EH (cell line): ENCODE results near the gene ADAM19.

Experiments used
- DNase-seq: peaks from one replicate; pipeline ENCODE4 v3.0.0-alpha.2; 2015; ENCODE audit warnings: low read depth

ADAM19 gene

DNA sequence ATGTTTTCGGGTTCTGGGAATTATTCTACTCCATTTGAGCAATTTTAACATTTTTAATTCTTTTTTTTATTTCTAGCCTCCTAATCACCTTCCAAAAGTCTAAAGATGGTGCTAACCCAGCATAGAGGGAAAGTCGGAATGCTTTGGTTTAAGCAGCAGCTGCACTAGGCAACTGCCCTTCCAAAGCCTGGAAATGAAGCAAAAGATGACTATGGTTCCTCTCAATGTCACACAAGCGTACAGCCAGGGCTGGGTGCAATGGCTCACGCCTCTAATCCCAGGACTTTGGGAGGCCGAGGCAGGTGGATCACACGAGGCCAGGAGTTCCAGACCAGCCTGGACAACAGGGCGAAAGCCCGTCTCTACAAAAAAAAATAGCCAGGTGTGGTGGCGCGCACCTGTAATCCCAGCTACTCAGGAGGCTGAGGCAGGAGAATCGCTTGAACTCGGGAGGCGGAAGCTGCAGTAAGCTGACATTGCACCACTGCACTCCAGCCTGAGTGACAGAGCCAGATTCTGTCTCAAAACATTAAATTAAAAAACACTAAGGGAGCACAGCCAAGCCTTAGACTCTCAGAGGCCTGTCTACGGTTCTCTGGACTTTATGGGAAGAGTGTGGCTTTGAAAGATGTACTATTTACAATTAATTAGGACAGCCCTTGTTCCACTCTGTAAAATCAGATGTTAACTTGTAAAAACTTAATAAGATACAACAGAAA lies 33.1 kb downstream of the ADAM19 start:
- no peak for DNase-seq

DNA sequence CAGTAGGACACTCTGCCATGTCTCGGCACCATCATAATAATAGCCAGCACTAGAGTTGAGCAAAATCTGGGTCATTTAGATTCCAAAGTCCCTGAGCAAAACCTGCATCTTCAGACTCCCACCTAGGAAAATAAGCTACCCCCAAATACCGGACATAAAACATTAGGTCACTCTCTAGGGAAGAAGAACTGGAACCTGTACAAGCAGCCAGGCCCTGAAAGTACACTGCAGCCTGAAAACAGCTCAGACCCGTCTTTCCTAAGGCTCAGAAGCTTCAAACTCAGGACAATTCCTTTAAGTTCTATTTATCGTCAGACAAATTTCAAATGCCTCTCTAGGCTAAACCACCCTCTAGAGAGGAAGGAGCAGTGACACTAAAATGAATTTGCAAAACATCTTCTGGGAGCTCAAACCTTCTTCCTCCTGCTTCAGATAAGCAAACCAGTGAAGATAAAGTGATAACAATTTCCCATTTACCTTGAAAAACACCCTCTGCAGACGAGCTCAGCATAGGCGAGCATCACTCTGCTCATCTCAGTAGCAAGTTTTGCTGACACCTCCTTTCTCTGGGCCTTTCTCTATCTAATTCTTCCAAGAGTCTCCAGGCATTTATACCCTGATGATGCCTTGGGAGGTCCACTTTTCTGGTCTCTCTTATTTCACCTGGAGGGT lies 34.0 kb downstream of the ADAM19 start:
- DNase-seq, result no peak

DNA sequence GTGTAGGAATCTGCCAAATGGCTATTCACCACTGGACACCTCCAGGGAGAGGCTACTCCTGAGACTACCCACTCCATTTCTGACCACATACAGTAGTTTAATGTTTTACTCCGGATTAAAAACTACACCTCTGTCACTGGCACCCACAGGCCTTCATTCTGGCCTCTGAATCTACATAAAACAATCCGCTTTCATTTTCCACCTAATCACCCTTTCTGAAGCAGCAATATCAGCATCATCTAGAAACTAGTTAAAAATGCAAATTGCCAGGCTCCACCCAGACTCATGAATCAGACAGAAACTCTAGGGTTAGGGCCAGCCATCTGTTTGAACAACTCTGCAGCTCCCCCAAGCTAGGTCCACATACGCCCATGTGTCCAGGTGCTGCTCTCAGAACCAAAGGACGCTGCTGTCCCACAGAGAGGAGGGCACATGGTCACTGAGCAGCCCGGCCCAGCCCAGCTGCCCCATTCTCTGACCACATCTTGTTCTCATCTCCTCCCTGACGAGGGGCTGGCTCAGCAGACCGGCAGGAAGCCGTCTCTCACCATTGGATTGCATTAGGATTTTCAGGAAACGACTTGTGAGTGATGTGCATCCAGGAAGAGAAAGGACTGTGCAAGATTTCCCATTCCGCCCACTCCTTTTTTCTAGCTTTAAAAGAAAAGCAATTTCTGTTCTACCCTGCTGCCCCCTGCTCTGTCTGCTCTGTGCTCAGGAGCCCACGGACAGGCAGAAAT lies 34.7 kb downstream of the ADAM19 start:
- DNase-seq, result peak; percentile 85

DNA sequence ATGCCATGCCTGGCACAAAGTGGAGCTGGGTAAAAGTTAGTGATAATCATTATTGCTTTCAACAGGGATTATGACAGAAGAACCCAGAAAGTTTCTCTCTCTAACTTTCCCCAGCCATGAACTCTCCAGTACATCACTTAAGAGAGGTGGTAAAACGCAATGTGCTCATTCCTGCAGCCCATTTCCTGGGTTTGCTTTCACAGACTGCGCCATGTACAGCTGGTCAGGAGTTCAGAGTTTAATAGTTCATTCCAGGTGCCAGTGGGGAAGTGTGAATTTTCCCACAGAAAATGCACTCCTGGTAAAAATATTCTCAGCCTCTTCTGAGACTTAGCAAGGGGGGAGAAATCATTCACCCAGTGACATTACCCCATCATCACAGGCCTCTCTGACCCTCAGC lies 35.5 kb downstream of the ADAM19 start:
- no peak for DNase-seq

DNA sequence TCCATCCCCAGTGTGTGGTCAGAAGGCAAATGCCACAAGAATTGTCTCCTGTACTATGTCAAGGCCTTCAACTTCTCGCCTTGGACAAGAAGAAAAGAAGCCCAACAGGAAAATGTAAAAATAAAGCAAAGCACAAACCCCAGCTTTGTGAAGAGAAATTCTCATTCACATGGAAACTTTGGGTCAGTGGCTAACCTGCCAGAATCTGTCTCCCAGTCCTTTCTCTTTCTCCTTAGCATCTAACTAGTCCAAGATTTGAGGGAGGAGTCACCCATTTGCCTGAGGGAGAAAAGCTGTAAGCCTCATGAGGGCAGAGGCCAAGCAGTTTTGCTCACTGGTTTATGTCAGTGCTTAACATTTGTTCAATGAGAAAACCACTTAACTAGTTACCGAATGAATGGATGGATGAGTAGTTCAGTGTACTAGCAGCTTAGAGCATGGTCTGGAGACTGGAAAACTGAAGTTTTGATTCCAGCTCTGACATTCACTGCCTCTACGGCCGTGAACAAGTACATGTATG lies 36.0 kb downstream of the ADAM19 start:
- peak; percentile 42 for DNase-seq

DNA sequence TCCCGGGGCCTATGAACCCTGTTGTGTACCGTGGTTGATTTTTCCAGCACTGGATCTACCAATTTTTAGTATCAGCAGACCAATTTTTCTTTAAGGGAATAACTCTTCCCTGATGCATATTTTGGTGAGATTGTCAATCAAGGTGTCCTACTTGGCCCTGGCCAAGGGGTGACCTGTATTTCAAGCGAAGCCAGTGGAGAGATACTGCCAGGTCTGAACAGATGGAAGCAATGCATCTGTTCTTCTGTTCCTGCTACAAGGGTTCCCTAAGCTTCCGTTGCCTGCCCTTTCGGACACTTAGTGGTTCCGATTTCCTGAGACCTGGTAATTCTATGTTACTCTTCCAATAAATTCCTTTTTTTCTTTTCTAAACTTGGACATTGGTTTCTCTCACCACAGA lies 37.3 kb downstream of the ADAM19 start:
- no peak for DNase-seq

DNA sequence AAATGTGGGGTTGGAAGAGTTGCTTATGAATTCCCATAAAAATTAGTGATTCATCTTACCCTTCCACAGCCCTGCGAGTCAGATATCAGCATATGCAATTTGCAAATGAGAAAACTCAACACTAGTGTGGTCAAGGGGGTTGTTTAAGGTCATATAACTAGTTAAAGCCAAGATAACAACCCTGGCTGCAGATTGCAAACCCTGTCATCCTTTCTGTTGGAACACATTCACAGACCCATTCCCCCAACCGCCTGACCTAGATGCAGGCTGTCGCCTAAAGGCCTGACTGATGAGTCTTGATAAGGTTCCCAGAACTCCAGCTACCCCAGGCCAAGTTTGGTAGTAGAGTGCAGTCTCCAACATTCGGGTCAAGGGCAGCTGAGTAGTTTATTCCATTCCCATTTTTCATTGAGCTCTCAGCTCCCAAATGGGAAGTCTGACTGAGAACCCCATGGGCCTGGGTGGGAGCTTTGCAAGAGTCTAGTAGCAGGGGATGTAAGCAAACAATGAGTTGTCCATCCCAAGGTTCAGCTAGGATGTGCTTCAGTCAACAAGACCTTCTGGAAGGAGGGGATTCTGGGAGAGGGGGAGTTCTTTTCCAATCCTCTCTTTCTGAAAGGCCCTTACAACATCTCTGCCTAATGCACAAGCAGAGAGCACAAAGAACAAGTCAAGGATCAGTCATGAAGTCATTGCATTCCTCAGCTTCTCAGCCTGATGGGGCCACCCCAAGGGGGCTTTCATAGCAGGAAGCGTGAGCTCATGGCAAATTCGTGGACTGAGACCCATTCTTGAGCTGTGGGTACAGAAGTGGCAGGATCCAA lies 40.3 kb downstream of the ADAM19 start:
- peak; percentile 84 for DNase-seq

DNA sequence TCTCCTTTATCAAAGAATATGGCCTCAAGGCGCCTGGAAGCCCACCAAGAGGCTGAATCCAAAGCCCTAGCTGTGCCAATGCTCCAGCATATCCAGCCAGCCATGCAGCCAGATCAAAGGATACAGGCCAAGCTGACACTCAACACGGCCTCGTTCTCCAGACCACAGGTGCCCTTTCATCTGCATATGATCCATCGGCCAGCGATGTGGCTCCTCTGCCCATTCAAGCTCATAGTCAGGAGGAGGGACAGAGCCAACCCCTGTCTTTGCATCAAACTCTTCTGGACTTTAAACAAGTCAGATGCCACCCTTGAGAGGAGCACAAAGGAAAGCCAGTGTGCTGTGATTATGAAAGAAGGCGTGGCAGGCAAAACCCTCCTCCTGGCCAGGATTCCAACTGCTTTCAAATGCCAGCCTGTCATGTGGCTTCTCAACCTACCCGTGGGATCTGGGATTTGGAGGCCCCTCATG lies 42.5 kb downstream of the ADAM19 start:
- DNase-seq, result no peak

DNA sequence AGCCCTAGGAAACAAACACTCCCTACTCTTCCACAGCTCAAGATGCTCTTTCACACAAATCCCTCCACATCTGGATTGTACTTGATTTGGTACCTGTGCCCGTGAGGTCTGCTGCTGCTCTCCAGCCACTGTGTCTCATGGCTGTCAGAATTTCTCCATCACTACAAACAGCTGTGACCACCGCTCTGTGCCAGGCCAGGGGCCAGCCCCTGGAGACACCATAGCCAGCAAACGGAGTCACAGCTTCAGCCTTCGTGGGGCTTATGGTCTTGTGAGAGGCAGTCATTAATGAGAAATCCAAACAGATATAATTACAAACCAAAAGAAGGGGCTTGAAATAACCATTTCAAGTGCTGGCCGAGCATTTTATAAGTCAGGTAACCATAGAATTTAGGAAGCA lies 43.6 kb downstream of the ADAM19 start:
- DNase-seq, result no peak

DNA sequence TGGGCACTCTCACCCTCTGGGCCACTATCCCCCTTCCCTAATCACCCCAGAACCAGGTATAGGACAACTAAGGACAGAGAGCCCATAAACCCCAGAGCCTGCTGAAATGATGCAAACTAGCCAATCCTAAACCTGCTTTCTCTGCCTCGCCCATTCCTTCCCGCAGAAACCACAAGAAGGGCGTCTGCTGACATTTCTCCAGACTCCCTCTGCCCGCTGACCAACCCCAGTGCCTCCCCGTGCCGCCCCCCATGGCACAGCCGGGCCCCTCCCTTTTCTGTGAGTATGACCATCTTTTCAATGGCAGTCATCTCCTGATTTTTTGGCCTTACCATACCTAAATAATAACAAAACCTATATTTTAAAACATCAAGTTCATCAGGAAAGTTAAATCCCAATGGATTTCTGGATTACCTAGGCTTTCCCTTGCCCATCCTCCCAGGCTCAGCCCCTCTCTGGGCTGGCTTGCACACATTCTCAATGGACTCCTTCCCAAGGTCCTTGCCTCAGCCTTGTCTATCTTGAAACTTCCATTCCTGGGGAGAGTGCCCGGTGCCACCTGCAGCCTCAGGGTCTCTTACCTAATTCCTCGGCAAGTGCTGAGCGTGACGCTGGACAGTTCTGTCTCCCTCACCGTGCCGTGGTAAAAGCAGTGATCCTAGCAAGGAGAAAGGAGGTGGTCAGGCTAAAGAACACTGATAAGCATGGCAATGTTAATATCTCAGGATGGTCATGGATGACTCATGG lies 45.2 kb downstream of the ADAM19 start:
- no peak for DNase-seq

DNA sequence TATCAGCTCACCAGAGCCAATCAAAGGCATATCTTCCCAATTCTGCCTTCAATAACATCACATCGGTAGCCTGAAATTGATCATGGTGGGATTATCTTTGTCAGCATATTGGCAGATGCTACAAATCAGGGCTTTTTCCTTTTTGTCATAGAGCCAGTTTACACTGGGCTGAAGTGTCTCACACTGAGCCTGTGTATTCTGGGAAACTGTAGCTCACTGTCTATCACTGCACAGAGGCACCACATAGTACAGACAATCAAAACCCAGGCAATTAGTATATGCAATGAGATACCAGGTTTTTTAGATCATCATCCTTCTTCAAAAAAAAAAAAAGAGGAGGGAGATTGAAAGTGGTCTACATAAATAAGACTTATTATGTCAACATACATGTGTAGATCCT lies 46.6 kb downstream of the ADAM19 start:
- DNase-seq, result no peak

DNA sequence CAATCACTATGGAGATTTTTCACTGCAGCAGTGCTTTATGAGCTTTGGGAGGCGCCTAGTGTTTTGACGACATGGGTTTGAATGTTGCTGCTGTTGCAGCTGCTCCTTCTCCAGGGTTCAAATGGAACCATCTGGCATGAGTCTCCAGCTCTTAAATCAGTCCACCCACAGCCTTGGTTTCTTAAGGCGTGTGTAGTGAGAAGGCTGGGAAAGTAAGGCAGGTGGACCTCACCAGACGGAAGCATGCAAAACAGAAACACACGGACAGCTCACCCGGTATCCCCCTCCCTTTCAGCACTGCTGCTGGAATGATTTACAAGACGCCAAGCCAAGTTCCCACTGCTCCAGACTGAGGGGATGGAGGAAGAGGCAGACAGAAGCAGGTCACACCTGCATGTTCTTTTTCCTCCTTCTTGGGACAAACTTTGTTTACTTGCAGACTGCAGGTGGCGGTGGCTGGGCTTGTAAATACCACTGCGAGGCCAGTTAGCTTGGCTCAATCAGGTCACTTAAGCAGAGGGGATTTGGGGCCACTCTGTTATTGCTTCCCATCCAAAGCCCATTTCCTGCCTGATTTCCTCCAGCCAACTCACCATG lies 47.4 kb downstream of the ADAM19 start:
- DNase-seq, result no peak

DNA sequence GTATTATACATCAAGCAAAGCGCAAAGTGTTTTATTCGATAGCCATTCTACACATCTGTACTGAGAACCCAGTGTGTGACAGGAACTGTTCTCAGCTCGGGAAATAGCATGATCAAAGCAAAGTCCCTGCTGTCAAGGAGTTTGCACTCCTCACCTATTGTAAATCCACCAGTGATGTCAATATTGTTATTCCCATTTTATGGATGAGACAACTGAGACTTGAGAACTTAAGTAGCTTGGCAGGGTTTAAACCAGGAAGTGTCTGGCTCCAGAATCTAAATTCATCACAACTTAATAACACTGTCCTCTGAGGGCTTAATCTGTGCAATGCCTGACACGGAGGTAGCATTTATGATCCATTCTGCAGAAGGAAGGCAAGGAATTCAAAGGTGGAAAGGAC lies 50.7 kb downstream of the ADAM19 start:
- DNase-seq, result no peak

DNA sequence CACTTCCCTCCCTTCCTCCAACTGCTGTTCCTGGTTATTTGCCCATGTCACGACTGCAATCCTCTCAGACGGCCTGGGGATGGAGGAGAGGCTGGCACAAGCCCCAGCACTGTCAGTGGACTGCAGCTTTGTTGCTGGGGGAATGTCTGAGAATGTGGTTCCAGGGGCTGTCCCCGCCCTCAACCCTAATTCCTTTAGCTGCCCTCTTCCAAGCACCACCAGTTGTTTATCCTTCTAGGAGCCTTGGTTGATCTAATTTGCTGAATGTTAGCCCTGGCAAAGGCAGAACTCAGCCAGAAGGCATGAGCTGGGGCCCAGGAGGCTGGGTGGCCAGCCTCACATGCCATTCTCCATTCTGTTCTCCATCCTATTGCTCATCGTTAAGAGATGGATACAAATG lies 51.6 kb downstream of the ADAM19 start:
- DNase-seq, result peak; percentile 50

DNA sequence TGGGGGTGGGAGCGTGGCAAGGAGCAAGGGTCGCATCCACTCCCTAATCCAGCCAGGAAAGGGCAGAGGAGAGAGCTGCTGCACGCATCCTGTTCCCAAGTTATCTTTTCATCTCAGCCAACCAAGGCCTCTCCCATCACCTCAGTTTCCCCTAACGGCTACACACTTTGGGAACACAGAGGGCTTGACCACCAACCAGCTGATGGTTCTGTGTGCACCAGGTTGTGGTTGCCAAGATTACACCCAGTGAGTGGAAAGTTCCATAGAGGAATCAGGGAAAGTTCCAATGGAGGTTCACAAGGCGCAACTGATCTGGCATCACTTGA lies 53.9 kb downstream of the ADAM19 start:
- no peak for DNase-seq

DNA sequence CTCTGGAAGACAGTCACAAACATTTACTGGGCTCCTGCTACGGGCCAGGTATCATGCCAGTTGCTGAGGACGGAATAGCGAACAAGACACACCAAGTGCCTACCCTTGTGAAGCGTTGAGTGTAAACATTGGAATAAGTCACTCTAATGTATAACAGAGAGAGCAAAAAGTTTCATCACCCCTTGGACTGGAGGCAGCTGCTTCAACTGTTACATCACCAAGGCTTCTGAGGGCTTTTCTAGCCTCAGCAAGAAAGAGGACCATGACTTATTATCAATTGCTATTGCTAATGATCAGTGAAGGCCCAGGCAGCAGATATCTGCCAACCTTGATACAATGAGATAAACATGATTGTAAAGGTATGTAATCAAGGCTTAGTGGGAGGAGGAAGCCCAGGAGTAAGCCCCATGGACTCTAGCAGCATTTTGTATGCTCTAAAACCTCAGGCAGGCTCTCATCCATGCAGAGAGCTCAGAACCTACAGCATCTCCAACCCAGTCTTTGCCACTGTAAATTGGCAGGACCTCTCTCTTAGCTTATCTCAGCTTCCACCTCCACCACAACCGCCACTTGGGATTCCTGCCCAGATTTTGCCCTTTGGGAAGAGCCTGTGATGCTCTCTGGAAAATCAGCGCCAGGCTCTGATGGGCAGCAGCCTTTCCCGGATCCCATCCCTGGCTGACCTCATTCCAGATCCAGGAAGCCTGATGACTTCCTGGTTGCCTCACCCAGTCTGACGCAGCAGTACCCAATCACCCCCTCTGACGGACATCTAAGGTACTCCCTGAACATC lies 54.5 kb downstream of the ADAM19 start:
- peak; percentile 49 for DNase-seq

DNA sequence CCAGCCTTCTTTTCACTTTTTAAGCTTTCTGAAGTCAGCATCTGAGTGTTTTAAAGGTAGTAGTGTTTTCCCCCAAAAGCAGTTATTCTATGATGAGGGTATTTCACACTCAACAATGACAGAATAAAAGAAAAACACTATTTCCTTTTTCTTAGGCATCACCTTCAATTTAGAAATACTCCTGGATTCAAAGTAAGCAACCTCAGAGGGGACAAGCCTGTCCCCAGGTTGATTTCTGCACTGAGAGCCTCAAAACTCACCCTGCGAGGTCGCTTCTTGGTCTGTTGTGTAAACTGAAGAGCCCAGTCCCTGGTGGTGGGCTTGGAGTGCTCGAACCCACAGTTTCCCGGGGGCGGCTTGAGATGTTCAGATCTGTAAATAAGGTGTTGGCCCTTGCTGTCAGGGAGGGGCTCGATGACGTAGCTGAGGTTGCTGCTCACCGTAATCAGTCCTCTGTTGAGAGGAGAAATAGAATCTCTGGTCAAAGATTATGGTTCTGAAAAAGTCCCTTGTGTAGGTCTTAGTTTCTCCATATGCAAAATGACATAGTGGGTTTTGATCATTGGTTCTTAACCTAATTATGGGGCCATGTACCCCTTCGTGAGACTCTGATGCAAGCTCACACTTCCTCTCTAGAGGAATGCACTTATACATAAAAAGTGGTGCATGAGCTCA lies 55.9 kb downstream of the ADAM19 start:
- no peak for DNase-seq

DNA sequence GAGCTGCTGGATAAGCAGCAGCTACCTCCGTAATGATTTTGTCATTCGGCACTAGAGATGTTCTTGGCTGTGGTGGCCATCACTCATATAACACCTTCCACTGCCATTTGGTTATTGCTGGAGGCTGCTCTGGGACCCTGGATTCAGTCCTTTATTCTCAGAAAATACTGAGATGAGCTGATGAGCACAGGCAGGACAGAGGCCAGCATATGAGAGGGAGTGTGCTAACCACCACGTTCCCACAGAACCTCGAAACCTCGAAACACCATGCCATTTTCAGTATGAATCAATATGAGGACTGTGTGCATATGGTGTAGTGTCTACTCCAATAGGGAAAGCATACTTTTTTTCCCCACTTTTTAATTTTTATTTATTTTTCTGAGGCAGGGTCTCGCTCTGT lies 56.6 kb downstream of the ADAM19 start:
- DNase-seq, result no peak

DNA sequence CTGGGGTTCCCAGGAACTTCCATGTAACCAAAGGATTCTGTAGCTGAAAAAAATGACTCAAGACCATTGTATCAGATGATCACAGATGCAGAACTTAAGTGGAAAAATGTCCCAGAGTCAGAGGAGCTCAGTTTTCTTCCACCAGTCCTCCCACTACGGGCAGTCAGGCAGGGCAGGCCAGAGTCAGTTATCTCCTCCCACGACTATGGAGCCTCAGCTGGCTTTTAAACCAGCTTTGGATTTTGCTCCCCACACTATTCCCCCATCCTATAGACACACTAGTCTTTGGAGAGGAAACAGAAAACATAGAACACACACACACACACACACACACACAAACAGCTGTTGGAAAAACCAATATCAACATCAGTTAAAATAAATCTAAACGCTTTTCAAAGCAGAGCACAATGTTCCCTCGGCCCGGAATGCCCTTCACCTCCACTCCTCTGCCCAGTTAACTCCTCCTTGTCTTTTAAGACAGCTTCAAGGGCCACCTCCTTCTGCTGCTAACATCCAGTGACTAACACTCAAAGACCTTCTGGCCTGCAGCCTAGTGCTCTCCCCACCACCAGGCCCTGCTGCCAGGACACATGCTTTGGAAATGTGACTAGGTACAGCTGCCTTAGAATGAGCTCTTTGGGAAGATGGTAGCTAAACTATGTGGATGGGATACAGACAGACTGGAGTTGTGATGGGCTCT lies 58.8 kb downstream of the ADAM19 start:
- peak; percentile 98 for DNase-seq
